ENCODE data around the gene PIGU.

The PIGU gene

DNA sequence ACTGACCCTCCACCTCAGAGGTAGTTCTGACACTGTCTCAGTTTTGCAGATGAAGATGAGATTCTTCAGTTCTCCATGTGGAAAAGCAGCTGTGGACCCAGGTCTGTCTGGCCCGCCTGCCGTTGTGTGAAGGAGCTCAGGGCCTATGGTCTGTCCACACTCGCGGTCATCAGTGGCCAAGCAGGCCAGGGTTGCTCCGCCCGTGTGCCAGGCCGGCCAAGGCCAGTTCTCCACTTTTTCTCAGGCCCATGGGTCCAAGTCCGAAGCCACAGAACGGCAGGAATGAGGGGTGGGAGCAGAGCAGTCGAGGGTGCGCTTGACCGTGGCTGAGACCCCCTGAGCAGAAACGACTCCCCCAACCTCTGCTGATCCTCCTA, 127.0 kb downstream of the PIGU start:
- Histone ChIP-seq H3K4me3 (ENCODE audit: low read depth, low read length) (no peak overlapping the region), H3K9me3 (ENCODE audit: control insufficient read depth, insufficient read depth, low read depth, low read length) (no peaks in the 10 kb centered on the region), H3K4me1 (ENCODE audit: control insufficient read depth, insufficient read depth, low read length) (no peaks in the 10 kb centered on the region), H3K36me3 (ENCODE audit: control insufficient read depth in 2 of 2, insufficient read depth in 1 of 2, low read length in 2 of 2) (no peaks in the 10 kb centered on the region), H3K27ac (ENCODE audit: extremely low read depth, low read depth, low read length) (no peak overlapping the region)
- CTCF ChIA-PET, result interaction anchor here (1.1 kb wide), 1 partner anchor 11 kb away, joined by 4 read pairs; no protein-coding TSS in a partner anchor
- POLR2A ChIA-PET, result interaction anchor here (0.6 kb wide), 1 partner anchor 125 kb away, joined by 3 read pairs; no protein-coding TSS in a partner anchor
- TF ChIP-seq ZNF140 (tag by site-specific recombination; IDR thresholded peaks at IDR 0.05) (no peak), KLF8 (tag by site-specific recombination; IDR thresholded peaks at IDR 0.05) (no peak), ZNF843 (tag by site-specific recombination; IDR thresholded peaks at IDR 0.05) (no peak), SALL2 (tag by site-specific recombination; IDR thresholded peaks at IDR 0.05; ENCODE audit: borderline replicate concordance) (no peak), ZBTB20 (tag by site-specific recombination; IDR thresholded peaks at IDR 0.05) (no peak), ZNF791 (tag by site-specific recombination; IDR thresholded peaks at IDR 0.05) (no peak), ZNF555 (tag by site-specific recombination; conservative IDR thresholded peaks at IDR 0.05) (no peak), ZFP3 (tag by site-specific recombination; IDR thresholded peaks at IDR 0.05; ENCODE audit: low read depth) (no peak), HOXA7 (CRISPR knock-in tag; IDR thresholded peaks at IDR 0.05; ENCODE audit: borderline replicate concordance) (no peak), ZNF132 (tag by site-specific recombination; IDR thresholded peaks at IDR 0.05; ENCODE audit: borderline replicate concordance) (no peak), ZFP37 (tag by site-specific recombination; IDR thresholded peaks at IDR 0.05) (no peak), ZNF549 (tag by site-specific recombination; IDR thresholded peaks at IDR 0.05) (no peak), ZNF350 (tag by site-specific recombination; IDR thresholded peaks at IDR 0.05) (no peak)
- TF ChIP-seq, protein P1, sequence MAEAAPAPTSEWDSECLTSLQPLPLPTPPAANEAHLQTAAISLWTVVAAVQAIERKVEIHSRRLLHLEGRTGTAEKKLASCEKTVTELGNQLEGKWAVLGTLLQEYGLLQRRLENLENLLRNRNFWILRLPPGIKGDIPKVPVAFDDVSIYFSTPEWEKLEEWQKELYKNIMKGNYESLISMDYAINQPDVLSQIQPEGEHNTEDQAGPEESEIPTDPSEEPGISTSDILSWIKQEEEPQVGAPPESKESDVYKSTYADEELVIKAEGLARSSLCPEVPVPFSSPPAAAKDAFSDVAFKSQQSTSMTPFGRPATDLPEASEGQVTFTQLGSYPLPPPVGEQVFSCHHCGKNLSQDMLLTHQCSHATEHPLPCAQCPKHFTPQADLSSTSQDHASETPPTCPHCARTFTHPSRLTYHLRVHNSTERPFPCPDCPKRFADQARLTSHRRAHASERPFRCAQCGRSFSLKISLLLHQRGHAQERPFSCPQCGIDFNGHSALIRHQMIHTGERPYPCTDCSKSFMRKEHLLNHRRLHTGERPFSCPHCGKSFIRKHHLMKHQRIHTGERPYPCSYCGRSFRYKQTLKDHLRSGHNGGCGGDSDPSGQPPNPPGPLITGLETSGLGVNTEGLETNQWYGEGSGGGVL (tag by site-specific recombination; IDR thresholded peaks at IDR 0.05), result no peak
- TF ChIP-seq, protein P2, sequence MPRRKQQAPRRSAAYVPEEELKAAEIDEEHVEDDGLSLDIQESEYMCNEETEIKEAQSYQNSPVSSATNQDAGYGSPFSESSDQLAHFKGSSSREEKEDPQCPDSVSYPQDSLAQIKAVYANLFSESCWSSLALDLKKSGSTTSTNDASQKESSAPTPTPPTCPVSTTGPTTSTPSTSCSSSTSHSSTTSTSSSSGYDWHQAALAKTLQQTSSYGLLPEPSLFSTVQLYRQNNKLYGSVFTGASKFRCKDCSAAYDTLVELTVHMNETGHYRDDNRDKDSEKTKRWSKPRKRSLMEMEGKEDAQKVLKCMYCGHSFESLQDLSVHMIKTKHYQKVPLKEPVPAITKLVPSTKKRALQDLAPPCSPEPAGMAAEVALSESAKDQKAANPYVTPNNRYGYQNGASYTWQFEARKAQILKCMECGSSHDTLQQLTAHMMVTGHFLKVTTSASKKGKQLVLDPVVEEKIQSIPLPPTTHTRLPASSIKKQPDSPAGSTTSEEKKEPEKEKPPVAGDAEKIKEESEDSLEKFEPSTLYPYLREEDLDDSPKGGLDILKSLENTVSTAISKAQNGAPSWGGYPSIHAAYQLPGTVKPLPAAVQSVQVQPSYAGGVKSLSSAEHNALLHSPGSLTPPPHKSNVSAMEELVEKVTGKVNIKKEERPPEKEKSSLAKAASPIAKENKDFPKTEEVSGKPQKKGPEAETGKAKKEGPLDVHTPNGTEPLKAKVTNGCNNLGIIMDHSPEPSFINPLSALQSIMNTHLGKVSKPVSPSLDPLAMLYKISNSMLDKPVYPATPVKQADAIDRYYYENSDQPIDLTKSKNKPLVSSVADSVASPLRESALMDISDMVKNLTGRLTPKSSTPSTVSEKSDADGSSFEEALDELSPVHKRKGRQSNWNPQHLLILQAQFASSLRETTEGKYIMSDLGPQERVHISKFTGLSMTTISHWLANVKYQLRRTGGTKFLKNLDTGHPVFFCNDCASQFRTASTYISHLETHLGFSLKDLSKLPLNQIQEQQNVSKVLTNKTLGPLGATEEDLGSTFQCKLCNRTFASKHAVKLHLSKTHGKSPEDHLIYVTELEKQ (tag by site-specific recombination; IDR thresholded peaks at IDR 0.05; ENCODE audit: borderline replicate concordance), result no peak
- TF ChIP-seq, protein P3, sequence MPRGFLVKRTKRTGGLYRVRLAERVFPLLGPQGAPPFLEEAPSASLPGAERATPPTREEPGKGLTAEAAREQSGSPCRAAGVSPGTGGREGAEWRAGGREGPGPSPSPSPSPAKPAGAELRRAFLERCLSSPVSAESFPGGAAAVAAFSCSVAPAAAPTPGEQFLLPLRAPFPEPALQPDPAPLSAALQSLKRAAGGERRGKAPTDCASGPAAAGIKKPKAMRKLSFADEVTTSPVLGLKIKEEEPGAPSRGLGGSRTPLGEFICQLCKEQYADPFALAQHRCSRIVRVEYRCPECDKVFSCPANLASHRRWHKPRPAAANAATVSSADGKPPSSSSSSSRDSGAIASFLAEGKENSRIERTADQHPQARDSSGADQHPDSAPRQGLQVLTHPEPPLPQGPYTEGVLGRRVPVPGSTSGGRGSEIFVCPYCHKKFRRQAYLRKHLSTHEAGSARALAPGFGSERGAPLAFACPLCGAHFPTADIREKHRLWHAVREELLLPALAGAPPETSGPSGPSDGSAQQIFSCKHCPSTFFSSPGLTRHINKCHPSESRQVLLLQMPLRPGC (tag by site-specific recombination; IDR thresholded peaks at IDR 0.05), result no peak
- TF ChIP-seq, protein P4, sequence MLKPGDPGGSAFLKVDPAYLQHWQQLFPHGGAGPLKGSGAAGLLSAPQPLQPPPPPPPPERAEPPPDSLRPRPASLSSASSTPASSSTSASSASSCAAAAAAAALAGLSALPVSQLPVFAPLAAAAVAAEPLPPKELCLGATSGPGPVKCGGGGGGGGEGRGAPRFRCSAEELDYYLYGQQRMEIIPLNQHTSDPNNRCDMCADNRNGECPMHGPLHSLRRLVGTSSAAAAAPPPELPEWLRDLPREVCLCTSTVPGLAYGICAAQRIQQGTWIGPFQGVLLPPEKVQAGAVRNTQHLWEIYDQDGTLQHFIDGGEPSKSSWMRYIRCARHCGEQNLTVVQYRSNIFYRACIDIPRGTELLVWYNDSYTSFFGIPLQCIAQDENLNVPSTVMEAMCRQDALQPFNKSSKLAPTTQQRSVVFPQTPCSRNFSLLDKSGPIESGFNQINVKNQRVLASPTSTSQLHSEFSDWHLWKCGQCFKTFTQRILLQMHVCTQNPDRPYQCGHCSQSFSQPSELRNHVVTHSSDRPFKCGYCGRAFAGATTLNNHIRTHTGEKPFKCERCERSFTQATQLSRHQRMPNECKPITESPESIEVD (tag by site-specific recombination; IDR thresholded peaks at IDR 0.05), result no peak

Data from HEK293 (cell line).